ENCODE data around the gene TAMALIN.

TAMALIN gene

GRCh38 chr12:52061470-52062166, 54.9 kb downstream of the TAMALIN start:
- in situ Hi-C loops (cut with MboI; ENCODE audit: low pct_unique_long_range_greater_than_20kb, low sequenced_read_pairs, unreplicated experiment), result no loop called here
- no peak for TF ChIP-seq CTCF (IDR thresholded peaks at IDR 0.05; ENCODE audit: extremely low read depth, insufficient read depth, missing control alignments)
- no peak for DNase-seq (ENCODE audit: low spot score)

- in situ Hi-C loops (cut with MboI; ENCODE audit: low pct_unique_long_range_greater_than_20kb, low sequenced_read_pairs, unreplicated experiment), result no loop called here
- DNase-seq (ENCODE audit: low spot score), result no peak
- no peak for TF ChIP-seq CTCF (IDR thresholded peaks at IDR 0.05; ENCODE audit: extremely low read depth, insufficient read depth, missing control alignments)
These were observed 55.7 kb downstream of the TAMALIN start for GRCh38 chr12:52062167-52063081.

- DNase-seq (ENCODE audit: low spot score), result no peak
- no peak for TF ChIP-seq CTCF (IDR thresholded peaks at IDR 0.05; ENCODE audit: extremely low read depth, insufficient read depth, missing control alignments)
- in situ Hi-C loops (cut with MboI; ENCODE audit: low pct_unique_long_range_greater_than_20kb, low sequenced_read_pairs, unreplicated experiment), result no loop called here
These were observed 56.6 kb downstream of the TAMALIN start for GRCh38 chr12:52063082-52063924.

GRCh38 chr12:52063981-52064649, 57.4 kb downstream of the TAMALIN start:
- in situ Hi-C loops (cut with MboI; ENCODE audit: low pct_unique_long_range_greater_than_20kb, low sequenced_read_pairs, unreplicated experiment), result no loop called here
- DNase-seq (ENCODE audit: low spot score), result no peak
- no peak for TF ChIP-seq CTCF (IDR thresholded peaks at IDR 0.05; ENCODE audit: extremely low read depth, insufficient read depth, missing control alignments)
